SK-N-SH (cell line): ENCODE data around the gene DUSP28. TPM values are rescaled to one million over a fixed set of nuclear protein-coding genes. Genes with fewer than 3 reads are reported as not detected.

Source experiments
- CTCF ChIA-PET: fragments of 300-600, 350-600 bp; formaldehyde crosslinking; extraction: SDS; loops from one replicate; lab custom pipeline; 2021; lab: Yijun Ruan, JAX
- POLR2A ChIA-PET: fragments of 350-600 bp; sonication (Branson Sonifier 250); formaldehyde crosslinking; extraction: SDS; loops from one replicate; lab custom pipeline; 2020; ENCODE audit warnings: antibody characterized with exemption, inconsistent platforms; lab: Yijun Ruan, JAX
- DNase-seq: peaks from one replicate; pipeline ENCODE4 v3.0.0; 2012
- H2AFZ ChIP-seq: fragments of 200-600 bp; sonication (generic); 2 replicates; pipeline ENCODE4 v1.8.1; 2016; ENCODE audit warnings: antibody characterized with exemption, mild to moderate bottlenecking, low read depth
- H3F3A ChIP-seq: fragments of 200-600 bp; sonication (generic); replicated peaks from 2 replicates; pipeline ENCODE3; 2016; ENCODE audit warnings: antibody characterized with exemption, mild to moderate bottlenecking; ENCODE audit not compliant: insufficient read depth
- H3K27ac ChIP-seq, 2 experiments: fragments of 200-500 bp in 1 of 2; fragments of 200-600 bp in 1 of 2; sonication (Bioruptor generic) in 1 of 2; sonication (generic), shearing (Covaris generic) in 1 of 2; 2 replicates each; pipeline versions ENCODE4 v1.5.1 to v1.6.1; 2014 to 2016; ENCODE audit warnings: low read depth in 2 of 2, inconsistent platforms in 1 of 2, low read length in 1 of 2, mild to moderate bottlenecking in 1 of 2, mixed read lengths in 1 of 2
- H3K27me3 ChIP-seq: fragments of 200-600 bp; sonication (generic), shearing (Covaris generic); 2 replicates; pipeline ENCODE4 v1.6.1; 2016; ENCODE audit warnings: mixed run types; ENCODE audit not compliant: insufficient read depth
- H3K36me3 ChIP-seq, 2 experiments: fragments of 200-500 bp in 1 of 2; fragments of 200-600 bp in 1 of 2; sonication (Bioruptor generic) in 1 of 2; sonication (generic) in 1 of 2; replicated peaks in 1 of 2; 2 replicates each; pipeline versions ENCODE3 to v1.5.1; 2014 to 2016; ENCODE audit warnings: low read length in 1 of 2, mild to moderate bottlenecking in 1 of 2; ENCODE audit not compliant: insufficient read depth in 2 of 2, control insufficient read depth in 1 of 2
- H3K4me1 ChIP-seq, 2 experiments: fragments of 200-500 bp in 1 of 2; fragments of 200-600 bp in 1 of 2; sonication (Bioruptor generic) in 1 of 2; sonication (generic), shearing (Covaris generic) in 1 of 2; 2 replicates each; pipeline versions ENCODE4 v1.5.1 to v1.6.1; 2014 to 2016; ENCODE audit warnings: low read depth in 1 of 2, low read length in 1 of 2, mixed run types in 1 of 2; ENCODE audit not compliant: insufficient read depth in 2 of 2, control insufficient read depth in 1 of 2
- H3K4me2 ChIP-seq: fragments of 200-600 bp; sonication (generic), shearing (Covaris generic); 2 replicates; pipeline ENCODE4 v1.6.1; 2017; ENCODE audit warnings: mixed run types
- H3K4me3 ChIP-seq, 2 experiments: fragments of 200-500 bp in 1 of 2; fragments of 200-600 bp in 1 of 2; sonication (Bioruptor generic) in 1 of 2; sonication (generic), shearing (Covaris generic) in 1 of 2; 2 replicates each; pipeline versions ENCODE4 v1.5.1 to v1.8.1; 2014 to 2016; ENCODE audit warnings: low read depth in 2 of 2, inconsistent platforms in 1 of 2, low read length in 1 of 2, mild to moderate bottlenecking in 1 of 2, mixed read lengths in 1 of 2, moderate library complexity in 1 of 2
- H3K79me2 ChIP-seq: fragments of 200-600 bp; sonication (generic); 2 replicates; pipeline ENCODE4 v1.8.1; 2017; ENCODE audit warnings: mild to moderate bottlenecking; ENCODE audit not compliant: insufficient read depth
- H3K9ac ChIP-seq: fragments of 200-600 bp; sonication (generic); 2 replicates; pipeline ENCODE4 v1.6.1; 2017; ENCODE audit warnings: mixed run types
- H3K9me2 ChIP-seq: fragments of 200-600 bp; sonication (generic); 2 replicates; pipeline ENCODE4 v1.6.1; 2017; ENCODE audit warnings: mixed run types
- H3K9me3 ChIP-seq: fragments of 200-600 bp; sonication (generic); 2 replicates; pipeline ENCODE4 v1.6.1; 2017; ENCODE audit warnings: mixed run types, mild to moderate bottlenecking, moderate library complexity
- H4K20me1 ChIP-seq: fragments of 200-600 bp; sonication (generic); 2 replicates; pipeline ENCODE4 v1.6.1; 2017; ENCODE audit warnings: mild to moderate bottlenecking, mixed run types; ENCODE audit not compliant: insufficient read depth
- CHD2 ChIP-seq: fragments of 150-350 bp; IDR thresholded peaks from 2 replicates; pipeline ENCODE4 v1.6.1; 2018; ENCODE audit warnings: low read length; ENCODE audit not compliant: partially characterized antibody
- ELF1 ChIP-seq: IDR thresholded peaks from 2 replicates; pipeline ENCODE4 v1.4.0; 2012
- FOSL2 ChIP-seq: IDR thresholded peaks from 2 replicates; pipeline ENCODE4 v1.4.0; 2012; ENCODE audit warnings: low read depth, mild to moderate bottlenecking, moderate library complexity, borderline replicate concordance
- IRF3 ChIP-seq: fragments of 150-350 bp; IDR thresholded peaks from 2 replicates; pipeline ENCODE4 v1.6.1; 2016; ENCODE audit warnings: mild to moderate bottlenecking, low read depth, low read length
- NRF1 ChIP-seq: IDR thresholded peaks from 2 replicates; pipeline ENCODE4 v1.6.1; 2012; ENCODE audit warnings: low read depth, mild to moderate bottlenecking, low read length
- RCOR1 ChIP-seq: fragments of 150-350 bp; IDR thresholded peaks from 2 replicates; pipeline ENCODE4 v1.6.1; 2017; ENCODE audit warnings: antibody characterized with exemption, low read length
- REST ChIP-seq: IDR thresholded peaks from 2 replicates; pipeline ENCODE4 v1.6.1; 2012; ENCODE audit warnings: mild to moderate bottlenecking, low read depth, low read length, moderate library complexity
- SMC3 ChIP-seq: IDR thresholded peaks from 2 replicates; pipeline ENCODE4 v1.6.1; 2012; ENCODE audit warnings: low read depth, low read length, improper control_type of control experiment
- TAF1 ChIP-seq: IDR thresholded peaks from 2 replicates; pipeline ENCODE4 v1.6.1; 2012; ENCODE audit warnings: low read depth, mild to moderate bottlenecking, low read length, moderate library complexity, borderline replicate concordance
- TCF12 ChIP-seq: IDR thresholded peaks from 2 replicates; pipeline ENCODE4 v1.4.0; 2012
- TEAD4 ChIP-seq: IDR thresholded peaks from 2 replicates; pipeline ENCODE4 v1.4.0; 2012; ENCODE audit warnings: mild to moderate bottlenecking, borderline replicate concordance; ENCODE audit not compliant: insufficient read depth
- USF2 ChIP-seq: fragments of 150-350 bp; IDR thresholded peaks from 2 replicates; pipeline ENCODE4 v1.6.1; 2017; ENCODE audit warnings: antibody characterized with exemption, low read length, low read depth, borderline replicate concordance
- ZBTB33 ChIP-seq: IDR thresholded peaks from 2 replicates; pipeline ENCODE4 v1.4.0; 2012; ENCODE audit warnings: low read depth, borderline replicate concordance
- WGBS: methylation state at CpG from one replicate; pipeline ENCODE4 v1.1.6; 2017; ENCODE audit warnings: low lambda C conversion rate; 5-methylcytosine and 5-hydroxymethylcytosine counted together
- polyA plus RNA-seq, 3 experiments: library from polyadenylated mRNA; depleted of rRNA; stranded (reverse); fragments of >200 nt; gene quantifications; 2 replicates each; pipeline ENCODE4 v1.2.3, GENCODE V29; 2012

The DUSP28 gene
- polyA plus RNA-seq, 1 of the 3 experiments (the other 2 are of a cell fraction), result 4.1 TPM

- 0 out of 2 replicates have a peak, but pooled peaks have one; percentile 3 for TF ChIP-seq REST
- peak; percentile 29; the same call in 1 of the 2 replicates for TF ChIP-seq TAF1
- TF ChIP-seq ZBTB33, result no peak
- TF ChIP-seq TCF12, result no peak
- TF ChIP-seq USF2, result no peak
- TF ChIP-seq FOSL2, result peak; percentile 65; the same call in 1 of the 2 replicates
- TF ChIP-seq RCOR1, result no peak
Measured at GRCh38 chr2:240565333-240566202, 5.4 kb downstream of the DUSP28 start (continued).

- CTCF ChIA-PET, result interaction anchor here (0.6 to 2.9 kb wide), 19 partner anchors 10 to 579 kb away, joined by 3 to 31 read pairs (median 5); partner anchors contain the start of gene CAPN10
- Histone ChIP-seq H3K79me2 (peaks cover 35% of the 10 kb centered on the region), H3F3A (peaks cover 16% of the 10 kb centered on the region), H3K4me1 (peaks cover 36 to 42% of the 10 kb centered on the region in 2 experiments), H3K27ac (peak overlapping the region; percentile 74 to 80), H3K4me3 (peak overlapping the region; percentile 70 to 73), H3K9me2 (no peaks in the 10 kb centered on the region), H3K36me3 (peaks cover 0 to 7% of the 10 kb centered on the region in 2 experiments), H2AFZ (peak overlapping the region; percentile 91), H3K27me3 (no peaks in the 10 kb centered on the region), H4K20me1 (0 out of 2 replicates have a peak, but pooled peaks cover 12% of the 10 kb centered on the region), H3K9me3 (no peaks in the 10 kb centered on the region), H3K9ac (peak overlapping the region; percentile 64), H3K4me2 (peak overlapping the region; percentile 98)
- 4% methylated on average over 15 of the region's 53 CpGs for WGBS
- peak; percentile 92 for DNase-seq
- POLR2A ChIA-PET, result interaction anchor here (0.7 to 2.6 kb wide), 3 partner anchors 10 to 20 kb away, joined by 3 to 18 read pairs (median 3); partner anchors contain the start of gene CAPN10
- TF ChIP-seq ELF1 (0 out of 2 replicates have a peak, but pooled peaks have one; percentile 7), SMC3 (no peak; the same call in 1 of the 2 replicates), NRF1 (peak; percentile 47), IRF3 (no peak), TEAD4 (no peak), REST (0 out of 2 replicates have a peak, but pooled peaks have one; percentile 2), CHD2 (peak; percentile 14)
Measured at GRCh38 chr2:240566203-240567136, 6.3 kb downstream of the DUSP28 start.
